ENCODE measurements around the gene SPSB1.

- TF ChIP-seq POLR2AphosphoS5 (IDR thresholded peaks at IDR 0.05) (no peak), POLR2A (IDR thresholded peaks at IDR 0.05) (no peak)
Measured at GRCh38 chr1:9328715-9329114, 36.0 kb downstream of the SPSB1 start.

Measured in stomach (tissue), 4 donors.